ENCODE measurements around the gene BOD1L1. TPM values are rescaled to one million over a fixed set of nuclear protein-coding genes. Genes with fewer than 3 reads are reported as not detected.

Gene BOD1L1
- total RNA-seq, 1 experiment from 2014 or later, result 40.4 TPM

DNA sequence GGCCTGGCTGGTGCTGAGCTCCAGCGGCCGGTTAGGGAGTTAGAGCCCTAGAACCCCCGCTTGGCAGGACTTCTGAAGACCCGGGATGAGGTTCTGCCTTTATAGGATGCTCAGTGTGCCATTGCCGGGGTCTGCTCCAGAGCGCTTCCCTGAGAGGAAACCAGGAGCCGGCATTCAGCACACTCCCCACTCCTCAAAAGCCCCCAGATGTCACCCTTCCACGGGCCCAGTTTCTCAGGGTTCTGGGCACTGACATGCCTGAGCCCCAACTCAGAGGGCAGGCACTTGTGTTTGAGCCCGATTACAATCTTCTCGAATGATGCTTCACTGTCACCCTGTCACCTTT is 89.7 kb downstream of the BOD1L1 start:
- Histone ChIP-seq H4K20me1 (ENCODE audit: insufficient read depth) (no peaks in the 10 kb centered on the region), H3K4me2 (no peak overlapping the region), H2AFZ (no peak overlapping the region), H3K27me3 (ENCODE audit: insufficient read depth, low read depth) (peaks cover 29% of the 10 kb centered on the region), H3K9me2 (ENCODE audit: insufficient read depth) (no peaks in the 10 kb centered on the region), H3K36me3 (ENCODE audit: low read depth) (no peaks in the 10 kb centered on the region), H3K4me3 (no peak overlapping the region), H3F3A (ENCODE audit: insufficient read depth, low read depth) (no peaks in the 10 kb centered on the region), H3K27ac (no peak overlapping the region), H3K79me2 (ENCODE audit: low read depth) (no peaks in the 10 kb centered on the region), H3K4me1 (replicated peaks; ENCODE audit: insufficient read depth) (no peaks in the 10 kb centered on the region), H3K9me3 (ENCODE audit: insufficient read depth, low read depth) (no peaks in the 10 kb centered on the region)
- TF ChIP-seq EZH2 (IDR thresholded peaks at IDR 0.05; ENCODE audit: low read depth), result no peak
- TF ChIP-seq, protein P1, sequence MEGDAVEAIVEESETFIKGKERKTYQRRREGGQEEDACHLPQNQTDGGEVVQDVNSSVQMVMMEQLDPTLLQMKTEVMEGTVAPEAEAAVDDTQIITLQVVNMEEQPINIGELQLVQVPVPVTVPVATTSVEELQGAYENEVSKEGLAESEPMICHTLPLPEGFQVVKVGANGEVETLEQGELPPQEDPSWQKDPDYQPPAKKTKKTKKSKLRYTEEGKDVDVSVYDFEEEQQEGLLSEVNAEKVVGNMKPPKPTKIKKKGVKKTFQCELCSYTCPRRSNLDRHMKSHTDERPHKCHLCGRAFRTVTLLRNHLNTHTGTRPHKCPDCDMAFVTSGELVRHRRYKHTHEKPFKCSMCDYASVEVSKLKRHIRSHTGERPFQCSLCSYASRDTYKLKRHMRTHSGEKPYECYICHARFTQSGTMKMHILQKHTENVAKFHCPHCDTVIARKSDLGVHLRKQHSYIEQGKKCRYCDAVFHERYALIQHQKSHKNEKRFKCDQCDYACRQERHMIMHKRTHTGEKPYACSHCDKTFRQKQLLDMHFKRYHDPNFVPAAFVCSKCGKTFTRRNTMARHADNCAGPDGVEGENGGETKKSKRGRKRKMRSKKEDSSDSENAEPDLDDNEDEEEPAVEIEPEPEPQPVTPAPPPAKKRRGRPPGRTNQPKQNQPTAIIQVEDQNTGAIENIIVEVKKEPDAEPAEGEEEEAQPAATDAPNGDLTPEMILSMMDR (conservative IDR thresholded peaks at IDR 0.05), result no peak
- BruUV-seq (replicated peaks), result no TSS peak
- intact Hi-C loops (cut with micrococcal nuclease; ENCODE audit: unreplicated experiment), result no loop called here
- ChIA-PET POLR2A (ENCODE audit: unreplicated experiment) (no interaction called here), CTCF (no interaction called here)
- no peak for DNase-seq

DNA sequence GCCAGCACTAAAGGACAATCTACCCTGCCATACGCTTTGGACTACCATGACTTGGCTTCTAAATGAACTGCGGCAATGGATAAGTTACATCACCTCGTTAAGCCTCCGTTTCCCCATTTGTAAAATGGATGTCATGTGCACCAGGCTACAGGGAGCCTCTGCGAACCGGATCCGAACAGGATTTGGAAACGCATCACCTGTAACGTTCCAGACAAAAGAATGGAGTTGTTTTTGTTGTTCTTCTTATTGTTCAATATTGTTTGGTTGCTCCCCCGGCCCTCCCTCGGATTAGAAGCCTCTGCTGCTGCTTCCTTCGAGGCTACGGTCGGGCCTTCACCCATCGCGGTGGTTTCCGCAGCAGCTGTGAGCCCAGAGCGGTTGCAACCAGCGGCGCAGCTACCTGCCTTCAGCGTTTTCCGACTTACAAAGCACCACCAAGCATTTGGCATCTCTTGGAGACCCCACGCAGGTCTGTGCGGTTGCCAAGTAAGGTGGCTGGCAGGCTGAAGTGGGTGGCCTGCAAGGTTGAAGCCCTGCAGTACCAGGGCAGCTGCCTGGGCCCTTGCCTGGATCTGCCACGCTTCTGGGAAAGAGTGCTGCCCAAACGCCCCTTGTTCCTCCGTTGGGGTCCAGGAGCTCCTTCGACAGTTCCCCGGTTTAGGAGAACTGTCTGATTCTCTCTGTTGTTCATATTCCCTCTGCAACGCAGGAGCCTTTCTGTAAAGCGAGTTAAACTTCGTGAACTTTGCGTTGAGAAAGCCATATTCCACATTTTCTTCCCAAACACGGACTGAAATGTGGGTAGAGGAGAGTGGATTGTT is 90.3 kb downstream of the BOD1L1 start:
- TF ChIP-seq EZH2 (IDR thresholded peaks at IDR 0.05; ENCODE audit: low read depth), result no peak
- TF ChIP-seq, protein P1 (conservative IDR thresholded peaks at IDR 0.05), result no peak
- CTCF ChIA-PET, result no interaction called here
- H3K36me3 ChIP-seq (ENCODE audit: low read depth), result no peaks in the 10 kb centered on the region
- POLR2A ChIA-PET (ENCODE audit: unreplicated experiment), result no interaction called here
- H3K4me2 ChIP-seq, result no peak overlapping the region
- DNase-seq, result no peak
- intact Hi-C loops (cut with micrococcal nuclease; ENCODE audit: unreplicated experiment), result no loop called here
- H3K27ac ChIP-seq, result no peak overlapping the region
- H3K9me3 ChIP-seq (ENCODE audit: insufficient read depth, low read depth), result no peaks in the 10 kb centered on the region
- H3K4me1 ChIP-seq (replicated peaks; ENCODE audit: insufficient read depth), result no peaks in the 10 kb centered on the region
- H3K79me2 ChIP-seq (ENCODE audit: low read depth), result no peaks in the 10 kb centered on the region
- no peak overlapping the region for H3K4me3 ChIP-seq
- H2AFZ ChIP-seq, result no peak overlapping the region
- no peaks in the 10 kb centered on the region for H3K9me2 ChIP-seq (ENCODE audit: insufficient read depth)
- H3F3A ChIP-seq (ENCODE audit: insufficient read depth, low read depth), result no peaks in the 10 kb centered on the region
- H3K27me3 ChIP-seq (ENCODE audit: insufficient read depth, low read depth), result peaks cover 29% of the 10 kb centered on the region
- no peaks in the 10 kb centered on the region for H4K20me1 ChIP-seq (ENCODE audit: insufficient read depth)
- no TSS peak for BruUV-seq (replicated peaks)

DNA sequence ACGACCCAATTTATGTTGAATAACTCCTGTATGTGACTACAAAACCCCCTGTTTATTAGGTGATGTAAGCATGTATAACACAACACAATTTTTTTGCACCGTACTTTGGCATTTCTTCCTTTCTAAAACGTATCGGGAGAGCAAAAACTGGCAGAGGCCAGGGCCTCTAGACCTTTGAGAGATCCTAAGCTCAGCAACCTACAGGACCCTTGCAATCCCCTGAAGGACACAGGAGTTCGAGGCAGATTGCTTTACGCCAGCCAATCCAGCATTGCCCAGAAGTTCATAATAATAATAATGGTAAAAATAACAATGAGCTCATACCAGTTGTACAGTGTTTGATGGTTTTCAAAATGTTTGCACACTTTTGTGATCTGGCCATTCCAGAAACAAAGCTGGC is 90.9 kb downstream of the BOD1L1 start:
- no peak for TF ChIP-seq EZH2 (IDR thresholded peaks at IDR 0.05; ENCODE audit: low read depth)
- TF ChIP-seq, protein P1 (conservative IDR thresholded peaks at IDR 0.05), result no peak
- no peaks in the 10 kb centered on the region for H3F3A ChIP-seq (ENCODE audit: insufficient read depth, low read depth)
- H3K27ac ChIP-seq, result no peak overlapping the region
- intact Hi-C loops (cut with micrococcal nuclease; ENCODE audit: unreplicated experiment), result no loop called here
- H3K36me3 ChIP-seq (ENCODE audit: low read depth), result no peaks in the 10 kb centered on the region
- CTCF ChIA-PET, result no interaction called here
- no peak overlapping the region for H3K4me2 ChIP-seq
- no peak overlapping the region for H2AFZ ChIP-seq
- no TSS peak for BruUV-seq (replicated peaks)
- no peaks in the 10 kb centered on the region for H3K4me1 ChIP-seq (replicated peaks; ENCODE audit: insufficient read depth)
- no peaks in the 10 kb centered on the region for H3K9me3 ChIP-seq (ENCODE audit: insufficient read depth, low read depth)
- POLR2A ChIA-PET (ENCODE audit: unreplicated experiment), result no interaction called here
- H3K27me3 ChIP-seq (ENCODE audit: insufficient read depth, low read depth), result peaks cover 29% of the 10 kb centered on the region
- H3K9me2 ChIP-seq (ENCODE audit: insufficient read depth), result no peaks in the 10 kb centered on the region
- no peaks in the 10 kb centered on the region for H3K79me2 ChIP-seq (ENCODE audit: low read depth)
- DNase-seq, result no peak
- no peak overlapping the region for H3K4me3 ChIP-seq
- H4K20me1 ChIP-seq (ENCODE audit: insufficient read depth), result no peaks in the 10 kb centered on the region

All from PC-9 (cell line).